Stimulated activated CD4-positive, alpha-beta T cell treated with anti-CD3 and anti-CD28 coated beads, Interleukin-15, amount 100 ng/mL, for 1 hour (primary cell): ENCODE measurements around the gene RFPL4AL1.
"Not testable (repeated sequence)": the region's sequence is repeated elsewhere in the genome, so short reads cannot be mapped to it uniquely, and the experiment has no call there.

Experiments
- DNase-seq, 2 donors: peaks; one replicate each; pipeline ENCODE4 v3.0.0-alpha.2; 2020; ENCODE audit warnings: low read depth in 1 of 2, low spot score in 1 of 2

RFPL4AL1 gene

GRCh38 chr19:55768818-55769217, at the start of gene RFPL4AL1:
Gene RFPL4AL1, plus strand, starts transcription at chr19:55769118. Its CDS starts 2,687 bp downstream, at chr19:55771805.
- DNase-seq = not testable (repeated sequence)

- no peak for DNase-seq
Measured at GRCh38 chr19:55720214-55720746, 48.6 kb upstream of the RFPL4AL1 start.

- no peak for DNase-seq
Measured at GRCh38 chr19:55720801-55721200, 48.1 kb upstream of the RFPL4AL1 start.

DNA sequence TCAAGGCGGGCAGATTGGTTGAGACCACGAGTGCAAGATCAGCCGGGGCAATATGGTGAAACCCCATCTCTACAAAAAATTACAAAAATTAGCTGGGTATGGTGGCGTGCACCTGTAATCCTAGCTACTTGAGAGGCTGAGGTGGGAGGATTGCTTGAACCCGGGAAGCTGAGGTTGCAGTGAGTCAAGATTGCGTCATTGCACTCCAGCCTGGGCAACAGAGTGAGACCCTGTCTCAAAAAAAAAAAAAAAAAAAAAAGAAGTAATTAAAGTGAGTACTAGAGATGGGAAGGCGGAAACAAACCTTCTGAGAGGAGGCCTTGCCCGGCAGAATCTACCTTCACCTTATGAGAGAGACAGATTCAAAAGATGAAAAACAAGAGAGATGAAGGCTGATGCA, 45.4 kb upstream of the RFPL4AL1 start:
- DNase-seq = no peak

- not testable (repeated sequence) for DNase-seq
Measured at GRCh38 chr19:55730378-55730777, 38.5 kb upstream of the RFPL4AL1 start.

DNA sequence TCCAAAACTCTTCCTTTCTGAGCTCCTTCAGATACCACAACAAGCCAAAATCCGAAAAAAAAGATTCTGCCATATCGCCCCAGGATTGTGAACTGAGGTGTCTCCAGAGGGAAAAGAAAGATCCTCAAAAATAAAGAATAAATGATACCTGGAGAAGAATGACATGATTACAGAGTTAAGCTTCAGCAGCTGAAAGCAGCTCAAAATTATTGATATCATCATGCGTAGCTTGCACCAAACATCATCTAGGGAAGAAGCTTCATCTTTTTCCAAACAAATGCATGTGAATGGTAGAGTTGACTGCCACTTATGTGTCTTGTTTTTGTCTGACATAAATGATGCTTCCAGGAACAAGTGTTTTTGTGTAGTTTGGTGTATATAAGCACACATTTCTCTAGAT, 30.6 kb upstream of the RFPL4AL1 start, which contains the start of gene NLRP9:
Gene NLRP9 (minus strand): TSS at position 101 of the 400 bp plus-strand sequence. CDS start 28 bp downstream, at position 73.
- no peak for DNase-seq

DNA sequence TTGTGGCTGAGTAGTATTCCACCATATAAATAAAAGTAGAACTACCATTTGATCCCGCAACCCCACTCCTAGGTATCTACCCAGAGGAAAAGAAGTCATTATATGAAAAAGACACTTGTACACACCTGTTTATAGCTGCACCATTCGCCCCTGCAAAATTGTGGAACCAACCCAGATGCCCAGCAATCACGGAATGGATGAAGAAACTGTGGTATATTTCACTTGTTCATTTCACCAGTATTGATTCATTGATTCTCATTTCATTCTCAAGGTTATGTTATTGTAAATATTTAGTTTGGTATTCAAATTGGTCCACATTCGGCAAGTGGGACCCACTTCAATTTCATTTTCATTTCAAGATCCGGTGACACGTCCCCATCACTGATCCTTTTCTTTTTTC, 18.2 kb upstream of the RFPL4AL1 start:
- DNase-seq = no peak

- DNase-seq = no peak
Measured at GRCh38 chr19:55753401-55753800, 15.5 kb upstream of the RFPL4AL1 start.

DNA sequence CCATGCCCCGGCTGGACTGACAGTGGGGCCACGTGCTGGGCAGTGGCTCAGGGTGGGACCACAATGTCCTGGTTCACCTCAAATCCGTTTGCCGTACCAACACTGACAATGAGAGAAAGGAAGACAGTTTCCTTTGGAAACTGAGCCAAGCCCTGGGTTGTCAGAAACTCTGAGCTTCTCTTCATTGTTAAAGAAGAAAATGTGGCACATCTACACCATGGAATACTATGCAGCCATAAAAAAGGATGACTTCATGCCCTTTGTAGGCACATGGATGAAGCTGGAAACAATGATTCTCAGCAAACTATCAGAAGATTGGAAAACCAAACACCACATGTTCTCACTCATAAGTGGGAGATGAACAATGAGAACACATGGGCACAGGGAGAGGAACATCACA, 12.1 kb upstream of the RFPL4AL1 start:
- not testable (repeated sequence) for DNase-seq

- not testable (repeated sequence) for DNase-seq
Measured at GRCh38 chr19:55758797-55759196, 10.1 kb upstream of the RFPL4AL1 start, which contains the start of gene RFPL4A. Gene RFPL4A, plus strand, starts transcription at chr19:55759097. Its CDS starts 2,704 bp downstream, at chr19:55761801.

DNA sequence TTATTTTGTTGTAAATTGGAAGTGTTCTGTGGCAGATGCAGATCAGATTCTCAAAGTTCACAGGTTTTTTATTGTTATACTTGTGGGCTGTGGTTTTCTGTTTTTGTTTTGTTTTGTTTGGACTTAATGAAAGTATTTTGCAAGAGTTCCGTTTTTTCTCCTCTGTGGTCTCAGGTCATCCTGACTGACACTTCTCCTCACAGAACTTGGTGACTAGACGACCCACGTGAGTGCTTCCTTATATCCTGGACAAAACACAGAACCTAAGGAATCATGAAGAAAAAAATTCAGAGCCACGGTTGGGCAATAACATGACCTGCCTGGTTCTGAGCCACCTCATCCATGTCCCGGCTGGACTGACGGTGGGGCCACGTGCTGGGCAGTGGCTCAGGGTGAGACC, 2.5 kb upstream of the RFPL4AL1 start:
- DNase-seq = no peak

DNA sequence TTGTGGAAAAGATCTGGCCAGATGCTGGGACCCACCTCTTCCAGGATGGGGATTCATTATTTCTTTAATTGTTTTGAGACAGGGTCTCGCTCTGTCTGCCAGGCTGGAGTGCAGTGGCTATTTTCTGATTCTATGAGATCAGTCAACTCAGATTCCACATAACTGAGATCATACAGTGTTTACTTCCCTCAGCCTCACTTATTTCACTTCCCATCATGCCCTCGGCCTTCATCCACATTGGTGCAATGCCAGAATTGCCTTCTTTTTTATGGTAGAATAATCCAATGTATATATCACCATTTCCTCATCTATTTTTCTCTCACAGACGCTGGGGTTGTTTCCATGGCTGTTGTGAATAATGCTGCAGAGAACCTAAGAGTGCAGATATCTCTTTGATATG, 714 bp downstream of the RFPL4AL1 start:
- not testable (repeated sequence) for DNase-seq

DNA sequence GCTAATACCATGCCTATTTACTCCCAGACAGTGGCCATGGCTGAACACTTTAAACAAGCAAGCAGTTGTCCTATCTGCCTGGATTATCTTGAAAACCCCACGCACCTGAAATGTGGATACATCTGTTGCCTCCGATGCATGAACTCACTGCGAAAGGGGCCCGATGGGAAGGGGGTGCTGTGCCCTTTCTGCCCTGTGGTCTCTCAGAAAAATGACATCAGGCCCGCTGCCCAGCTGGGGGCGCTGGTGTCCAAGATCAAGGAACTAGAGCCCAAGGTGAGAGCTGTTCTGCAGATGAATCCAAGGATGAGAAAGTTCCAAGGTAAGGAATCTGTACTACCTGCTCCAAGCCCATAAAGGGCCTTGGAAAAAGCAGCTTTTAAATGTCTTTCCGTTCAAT, 8.6 kb downstream of the RFPL4AL1 start:
- no peak for DNase-seq

GRCh38 chr19:55778331-55778730, 9.4 kb downstream of the RFPL4AL1 start:
- DNase-seq = no peak

DNA sequence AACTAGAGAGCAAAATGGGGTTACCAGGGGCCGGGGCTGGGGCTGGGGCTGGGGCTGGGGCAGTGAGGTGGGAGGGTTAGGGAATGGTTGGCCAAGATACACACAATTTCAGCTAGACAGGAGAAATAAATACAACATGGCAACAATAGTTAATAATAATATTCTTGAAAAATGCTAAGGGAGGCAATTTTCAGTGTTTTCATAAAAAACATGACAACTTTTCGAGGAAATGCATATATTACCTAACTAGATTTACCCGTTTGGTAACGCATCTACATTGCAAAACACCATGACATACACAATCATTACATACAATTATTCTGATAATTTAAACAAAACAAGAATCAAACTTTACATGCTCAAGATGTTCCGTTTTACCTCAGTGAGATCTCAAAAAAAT, 12.2 kb downstream of the RFPL4AL1 start:
- no peak for DNase-seq

- no peak for DNase-seq
Measured at GRCh38 chr19:55795021-55795420, 26.1 kb downstream of the RFPL4AL1 start.

GRCh38 chr19:55801416-55801815, 32.5 kb downstream of the RFPL4AL1 start:
- DNase-seq = no peak

DNA sequence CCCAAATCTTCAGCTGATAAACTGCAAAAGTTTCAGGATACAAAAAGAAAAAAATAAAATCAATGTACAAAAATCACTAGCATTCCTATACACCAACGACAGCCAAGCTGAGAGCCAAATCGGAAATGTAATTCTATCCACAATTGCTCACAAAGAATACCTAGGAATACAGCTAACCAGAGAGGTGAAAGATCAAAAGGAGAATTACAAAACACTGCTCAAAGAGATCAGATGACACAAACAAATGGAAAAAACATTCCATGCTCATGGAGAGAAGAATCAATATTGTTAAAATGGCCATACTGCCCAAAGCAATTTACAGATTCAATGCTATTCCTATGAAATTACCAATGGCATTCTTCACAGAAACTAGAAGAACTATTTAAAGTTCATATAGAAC, 33.4 kb downstream of the RFPL4AL1 start:
- no peak for DNase-seq

DNA sequence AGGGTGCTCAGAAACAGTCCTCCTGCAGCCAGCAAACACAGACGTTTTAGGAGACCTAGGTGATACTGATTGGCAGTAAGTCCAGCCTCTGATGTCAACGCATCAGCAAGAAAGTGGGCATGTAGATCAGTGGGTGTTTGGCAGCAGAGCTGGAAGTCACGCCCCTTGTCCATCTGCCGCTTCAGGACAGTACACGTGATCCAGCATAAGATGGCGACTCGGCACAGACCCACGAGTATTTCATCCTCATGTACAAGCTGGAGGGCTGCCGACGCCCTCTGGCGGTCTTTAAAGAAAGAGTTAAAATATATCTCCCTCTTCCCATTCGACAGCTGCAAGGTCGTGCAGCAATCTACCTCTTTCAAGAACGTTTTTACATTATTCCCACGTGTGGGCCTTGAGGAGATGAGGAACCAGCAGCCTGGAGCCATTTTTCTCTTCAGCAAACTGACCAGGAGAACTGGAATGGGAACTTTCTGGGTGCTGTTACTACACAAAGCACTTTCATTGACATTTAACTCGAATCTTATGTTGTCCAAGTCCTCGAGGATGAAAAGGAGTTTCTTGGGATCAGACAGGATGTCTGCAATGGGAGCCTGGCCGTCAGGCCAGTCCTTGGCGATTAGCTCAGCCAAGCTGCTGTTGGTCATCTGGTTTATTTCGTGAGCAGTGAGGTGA, 40.6 kb downstream of the RFPL4AL1 start:
- DNase-seq = no peak

DNA sequence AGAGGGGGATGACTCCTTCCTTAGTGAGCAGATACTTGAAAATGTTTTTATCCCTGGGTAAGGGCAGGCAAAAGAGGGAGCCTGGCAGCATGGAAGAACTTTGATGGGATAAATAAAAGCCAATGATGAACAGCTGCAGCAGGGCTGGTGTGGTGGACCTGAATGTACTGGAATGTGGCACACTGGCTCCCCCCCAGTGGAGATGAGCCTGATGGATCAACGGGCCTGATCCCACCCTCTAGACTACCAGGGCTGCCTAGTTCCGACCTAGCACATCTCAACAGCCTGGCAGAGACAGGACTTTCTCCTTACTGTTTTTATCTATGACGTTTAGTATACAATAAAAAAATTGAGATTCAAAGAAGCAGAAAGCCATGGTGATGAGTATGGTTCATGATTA, 42.4 kb downstream of the RFPL4AL1 start:
- DNase-seq = no peak

DNA sequence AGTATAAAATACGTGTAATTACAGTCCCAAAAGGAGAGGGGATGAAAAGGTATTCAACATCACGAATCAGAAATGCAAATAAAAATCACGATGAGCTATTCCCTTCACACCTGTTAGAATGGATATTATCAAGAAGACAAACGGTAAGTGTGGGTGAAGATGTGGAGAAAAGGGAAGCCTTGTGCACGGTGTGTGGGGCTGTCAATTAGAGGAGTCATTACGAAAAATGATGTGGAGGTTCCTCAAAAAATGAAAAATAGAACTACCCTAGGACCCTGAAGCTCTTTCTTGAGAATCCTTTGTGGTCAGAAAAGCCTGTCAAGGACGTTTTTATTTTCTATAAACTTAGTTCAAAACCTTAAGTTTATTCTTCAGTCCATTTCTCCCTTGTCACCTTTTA, 43.5 kb downstream of the RFPL4AL1 start:
- DNase-seq = no peak

DNA sequence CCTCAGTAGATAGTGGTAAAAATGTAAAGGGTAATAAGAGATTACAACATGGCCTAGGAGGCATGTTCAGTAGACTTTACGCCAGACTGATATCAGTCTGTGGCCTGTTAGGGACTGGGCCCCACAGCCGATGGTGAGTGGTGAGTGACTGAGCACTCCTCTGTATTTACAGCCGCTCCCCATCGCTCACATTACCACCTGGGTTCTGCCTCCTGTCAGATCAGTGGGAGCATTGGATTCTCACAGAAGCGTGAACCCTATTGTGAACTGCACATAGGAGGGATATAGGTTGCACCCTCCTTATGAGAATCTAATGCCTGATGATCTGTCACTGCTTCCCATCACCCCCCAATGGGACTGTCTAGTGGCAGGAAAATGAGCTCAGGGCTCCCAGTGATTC, 45.0 kb downstream of the RFPL4AL1 start:
- no peak for DNase-seq

DNA sequence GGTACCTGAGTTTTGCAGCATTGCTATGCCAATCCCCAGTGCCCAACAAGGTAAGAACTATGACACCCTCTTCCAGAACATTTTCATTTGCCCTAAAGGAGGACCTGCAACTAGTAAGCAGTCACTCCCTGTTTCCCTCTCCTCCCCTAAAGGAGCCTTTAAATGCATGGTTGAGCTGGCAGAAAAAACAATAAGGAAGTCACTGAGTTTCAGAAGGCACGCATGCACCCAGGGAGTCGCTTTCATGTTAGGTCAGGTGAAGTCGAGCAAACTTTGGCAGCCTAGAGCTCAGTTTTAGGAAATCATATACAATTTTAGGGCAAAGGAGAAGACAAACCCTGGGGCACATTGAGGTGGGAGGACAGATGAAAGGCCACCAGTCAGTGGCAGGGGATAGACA, 51.1 kb downstream of the RFPL4AL1 start:
- no peak for DNase-seq
